Mucosa of stomach (tissue), 1 donor: Measurements from ENCODE around the gene IL36RN.
"Not testable (repeated sequence)": the region's sequence is repeated elsewhere in the genome, so short reads cannot be mapped to it uniquely, and the experiment has no call there.

Source experiments
- H3K27me3 ChIP-seq: one replicate; pipeline ENCODE4 v1.7.0; 2013; ENCODE audit warnings: mild to moderate bottlenecking, low read length; ENCODE audit not compliant: control insufficient read depth, insufficient read depth
- H3K36me3 ChIP-seq: one replicate; pipeline ENCODE4 v1.7.0; 2013; ENCODE audit warnings: low read length; ENCODE audit not compliant: control insufficient read depth, insufficient read depth
- H3K4me1 ChIP-seq: one replicate; pipeline ENCODE4 v1.7.0; 2013; ENCODE audit warnings: mild to moderate bottlenecking, low read length; ENCODE audit not compliant: control insufficient read depth, insufficient read depth
- H3K4me3 ChIP-seq: one replicate; pipeline ENCODE4 v1.7.0; 2013; ENCODE audit warnings: low read length
- H3K9ac ChIP-seq: one replicate; pipeline ENCODE4 v1.7.0; 2013; ENCODE audit warnings: mild to moderate bottlenecking, low read length, moderate library complexity
- H3K9me3 ChIP-seq: one replicate; pipeline ENCODE4 v1.7.0; 2013; ENCODE audit warnings: mild to moderate bottlenecking, low read length, moderate library complexity; ENCODE audit not compliant: control insufficient read depth
- donor health status: Pancreatic carcinoma.

IL36RN gene

DNA sequence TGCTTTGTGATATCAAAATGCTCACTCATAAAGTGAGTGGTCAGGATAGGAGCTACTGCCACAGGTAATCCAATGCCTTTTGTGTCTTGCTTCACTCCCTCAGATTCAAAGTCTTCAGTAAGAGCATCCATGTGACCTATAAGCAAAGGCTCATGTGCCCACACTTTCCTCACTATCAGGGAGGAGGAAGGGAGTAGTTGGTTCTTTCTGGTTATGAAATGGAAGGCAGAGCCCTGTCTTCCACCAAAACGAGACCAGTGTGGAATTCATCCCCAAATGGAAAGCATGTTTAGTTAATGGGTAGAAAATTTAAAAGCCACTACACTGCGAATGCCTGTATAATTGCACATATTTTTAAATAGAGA is 34.6 kb downstream of the IL36RN start:
- no peaks in the 10 kb centered on the region for H3K9me3 ChIP-seq
- no peak overlapping the region for H3K9ac ChIP-seq
- H3K4me3 ChIP-seq = no peak overlapping the region
- H3K27me3 ChIP-seq = no peaks in the 10 kb centered on the region
- H3K36me3 ChIP-seq = no peaks in the 10 kb centered on the region
- H3K4me1 ChIP-seq = peaks cover 6% of the 10 kb centered on the region

DNA sequence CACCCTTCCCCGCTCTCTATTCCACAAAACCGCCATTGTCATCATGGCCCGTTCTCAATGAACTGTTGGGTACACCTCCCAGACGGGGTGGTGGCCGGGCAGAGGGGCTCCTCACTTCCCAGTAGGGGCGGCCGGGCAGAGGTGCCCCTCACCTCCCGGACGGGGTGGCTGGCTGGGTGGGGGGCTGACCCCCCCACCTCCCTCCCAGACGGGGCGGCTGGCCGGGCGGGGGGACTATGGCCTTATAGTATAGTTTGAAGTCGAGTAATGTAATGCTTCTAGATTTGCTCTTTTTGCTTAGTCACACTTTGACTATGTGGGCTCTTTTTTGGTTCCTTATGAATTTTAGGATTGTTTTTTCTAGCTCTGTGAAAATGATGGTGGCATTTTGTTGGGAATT is 37.3 kb downstream of the IL36RN start:
- H3K9me3 ChIP-seq, H3K9ac ChIP-seq, H3K4me3 ChIP-seq, H3K27me3 ChIP-seq, H3K36me3 ChIP-seq, H3K4me1 ChIP-seq: not testable (repeated sequence)

DNA sequence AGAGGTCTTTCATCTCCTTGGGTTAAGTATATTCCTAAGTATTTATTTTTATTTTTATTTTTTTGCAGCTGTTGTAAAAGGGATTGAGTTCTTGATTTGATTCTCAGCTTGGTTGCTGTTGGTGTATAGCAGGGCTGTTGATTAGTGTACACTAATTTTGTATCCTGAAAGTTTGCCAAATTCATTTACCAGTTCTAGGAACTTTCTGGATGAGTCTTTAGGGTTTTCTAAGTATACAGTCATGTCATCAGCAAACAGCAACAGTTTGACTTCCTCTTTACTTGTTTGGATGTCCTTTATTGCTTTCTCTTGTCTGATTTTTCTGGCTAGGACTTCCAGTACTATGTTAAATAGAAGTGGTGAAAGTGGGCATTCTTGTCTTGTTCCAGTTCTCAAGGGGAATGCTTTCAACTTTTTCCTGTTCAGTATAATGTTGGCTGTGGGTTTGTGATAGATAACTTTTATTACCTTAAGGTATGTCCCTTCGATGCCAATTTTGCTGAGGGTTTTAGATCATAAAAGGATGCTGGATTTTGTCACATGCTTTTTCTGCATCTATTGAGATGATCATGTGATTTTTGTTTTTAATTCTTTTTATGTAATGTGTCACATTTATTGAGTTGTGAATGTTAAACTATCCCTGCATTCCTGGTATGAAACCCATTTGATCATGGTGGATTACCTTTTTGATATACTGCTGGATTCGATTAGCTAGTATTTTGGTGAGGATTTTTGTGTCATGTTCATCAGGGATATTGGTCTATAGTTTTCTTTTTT is 38.0 kb downstream of the IL36RN start:
- not testable (repeated sequence) for H3K9ac ChIP-seq, H3K4me1 ChIP-seq, H3K4me3 ChIP-seq, H3K36me3 ChIP-seq, H3K27me3 ChIP-seq, H3K9me3 ChIP-seq

DNA sequence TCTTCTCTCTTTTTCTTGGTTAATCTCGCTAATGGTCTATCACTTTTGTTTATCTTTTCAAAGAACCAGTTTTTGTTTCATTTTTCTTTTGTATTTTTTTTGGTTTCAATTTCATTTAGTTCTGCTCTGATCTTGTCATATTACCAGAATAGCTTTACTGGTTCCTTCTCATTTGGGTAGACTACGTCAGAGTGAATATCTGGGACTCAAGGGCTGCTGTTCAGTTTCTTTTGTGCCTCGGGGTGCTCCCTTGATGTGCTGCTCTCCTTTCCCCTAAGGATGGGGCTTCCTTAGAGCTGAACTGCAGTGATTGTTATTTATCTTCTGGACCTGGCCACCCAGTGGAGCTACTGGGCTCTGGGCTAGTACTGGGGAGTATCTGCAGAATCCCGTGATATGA is 39.0 kb downstream of the IL36RN start:
- Histone ChIP-seq H3K4me3 (no peak overlapping the region), H3K9me3 (no peaks in the 10 kb centered on the region), H3K27me3 (no peaks in the 10 kb centered on the region), H3K36me3 (no peaks in the 10 kb centered on the region), H3K9ac (no peak overlapping the region), H3K4me1 (peaks cover 6% of the 10 kb centered on the region)

DNA sequence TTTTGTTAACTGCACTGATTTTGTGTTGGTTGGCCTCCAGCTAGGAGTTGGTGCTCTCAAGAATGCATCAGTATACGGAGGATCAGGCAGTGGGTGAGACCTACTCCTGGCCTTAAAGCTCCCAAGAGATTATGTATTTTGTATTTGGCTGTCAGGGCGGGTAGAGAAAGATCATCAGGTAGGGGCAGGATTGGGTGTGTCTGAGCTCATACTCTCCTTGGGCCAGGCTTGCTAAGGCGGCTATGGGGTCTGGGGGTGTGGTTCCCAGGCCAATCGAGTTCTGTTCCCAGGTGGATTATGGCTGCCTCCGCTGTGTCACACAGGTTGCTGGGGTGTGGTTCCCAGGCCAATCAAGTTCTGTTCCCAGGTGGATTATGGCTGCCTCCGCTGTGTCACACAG is 39.5 kb downstream of the IL36RN start:
- Histone ChIP-seq H3K9me3 (no peaks in the 10 kb centered on the region), H3K9ac (no peak overlapping the region), H3K4me3 (no peak overlapping the region), H3K36me3 (no peaks in the 10 kb centered on the region), H3K27me3 (no peaks in the 10 kb centered on the region), H3K4me1 (peaks cover 6% of the 10 kb centered on the region)

DNA sequence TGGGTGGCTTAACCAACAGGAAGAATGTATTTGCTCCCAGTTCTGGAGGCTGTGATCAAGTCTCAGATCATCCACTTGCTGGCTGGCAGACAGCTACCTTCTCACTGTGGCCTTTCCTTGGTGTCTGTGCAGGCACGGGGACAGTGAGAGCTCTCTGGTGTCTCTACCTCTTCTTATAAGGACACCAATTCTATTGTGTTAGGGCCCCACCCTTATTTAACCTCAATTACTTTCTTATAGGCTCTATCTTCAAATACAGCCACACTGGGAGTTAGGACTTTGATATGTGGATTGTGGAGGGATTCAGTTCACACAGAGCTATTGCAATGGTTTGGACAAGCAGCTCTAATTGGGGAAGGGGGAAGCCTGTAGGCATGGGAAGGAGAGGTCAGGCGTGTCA is 43.1 kb downstream of the IL36RN start:
- no peak overlapping the region for H3K4me3 ChIP-seq
- peaks cover 6% of the 10 kb centered on the region for H3K4me1 ChIP-seq
- H3K36me3 ChIP-seq = no peaks in the 10 kb centered on the region
- H3K9ac ChIP-seq = no peak overlapping the region
- H3K27me3 ChIP-seq = no peaks in the 10 kb centered on the region
- H3K9me3 ChIP-seq = no peaks in the 10 kb centered on the region

- Histone ChIP-seq H3K4me3 (no peak overlapping the region), H3K27me3 (no peaks in the 10 kb centered on the region), H3K36me3 (no peaks in the 10 kb centered on the region), H3K9me3 (no peaks in the 10 kb centered on the region), H3K9ac (no peak overlapping the region), H3K4me1 (peaks cover under 1% of the 10 kb centered on the region)
These were observed 44.3 kb downstream of the IL36RN start for GRCh38 chr2:113103277-113103676.

GRCh38 chr2:113104054-113104611 is 45.1 kb downstream of the IL36RN start:
- Histone ChIP-seq H3K27me3 (no peaks in the 10 kb centered on the region), H3K9ac (no peak overlapping the region), H3K9me3 (no peaks in the 10 kb centered on the region), H3K4me1 (no peaks in the 10 kb centered on the region), H3K4me3 (no peak overlapping the region), H3K36me3 (no peaks in the 10 kb centered on the region)

- Histone ChIP-seq H3K4me3 (no peak overlapping the region), H3K9ac (no peak overlapping the region), H3K4me1 (no peaks in the 10 kb centered on the region), H3K36me3 (no peaks in the 10 kb centered on the region), H3K9me3 (no peaks in the 10 kb centered on the region), H3K27me3 (no peaks in the 10 kb centered on the region)
These were observed 46.2 kb downstream of the IL36RN start for GRCh38 chr2:113105047-113105785.

DNA sequence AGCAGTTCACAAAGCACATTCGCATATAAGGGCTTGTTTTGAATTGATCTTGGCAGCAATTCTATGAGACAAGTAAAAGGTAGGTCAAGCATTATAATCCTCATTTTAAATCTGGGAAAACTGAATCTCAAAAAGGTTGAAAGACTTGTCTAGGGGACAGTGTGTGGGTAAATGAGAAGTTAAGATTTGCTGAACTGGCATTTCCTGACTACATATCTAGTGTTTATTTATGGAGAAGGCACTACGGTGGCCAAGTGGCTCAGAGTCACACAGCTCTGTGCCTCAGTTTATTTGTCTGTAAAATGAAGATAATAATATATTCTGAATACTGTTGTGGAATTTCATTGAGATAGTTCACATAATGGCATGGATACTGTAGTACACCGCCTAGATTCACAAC is 52.1 kb downstream of the IL36RN start:
- no peak overlapping the region for H3K4me3 ChIP-seq
- no peaks in the 10 kb centered on the region for H3K9me3 ChIP-seq
- H3K36me3 ChIP-seq = no peaks in the 10 kb centered on the region
- H3K4me1 ChIP-seq = peaks cover 16% of the 10 kb centered on the region
- H3K27me3 ChIP-seq = no peaks in the 10 kb centered on the region
- H3K9ac ChIP-seq = no peak overlapping the region

DNA sequence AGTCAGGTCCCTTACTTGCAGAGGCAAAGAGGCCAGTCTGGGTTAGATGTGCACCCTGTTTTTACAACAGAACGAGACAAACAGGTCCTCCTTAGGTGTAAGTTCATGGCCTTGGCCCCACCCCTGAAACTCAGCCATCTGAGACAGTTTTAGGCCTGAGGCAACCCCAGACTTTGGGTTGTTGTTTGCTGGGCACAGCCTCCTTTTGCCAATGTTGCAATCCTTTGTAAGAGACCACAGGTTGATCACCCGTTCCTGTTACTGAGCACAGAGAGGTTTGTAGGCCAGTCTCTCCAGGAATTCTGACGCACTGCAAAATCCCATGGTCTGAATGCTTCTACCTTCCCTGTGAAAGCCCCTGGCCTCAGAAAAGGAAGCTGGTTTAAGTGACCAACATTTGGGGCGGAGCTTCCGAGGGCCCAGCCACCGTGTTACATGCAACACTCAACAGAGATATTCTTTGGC is 52.9 kb downstream of the IL36RN start:
- Histone ChIP-seq H3K9me3 (no peaks in the 10 kb centered on the region), H3K36me3 (no peaks in the 10 kb centered on the region), H3K4me1 (peaks cover 23% of the 10 kb centered on the region), H3K9ac (no peak overlapping the region), H3K4me3 (no peak overlapping the region), H3K27me3 (no peaks in the 10 kb centered on the region)

GRCh38 chr2:113112441-113112840 is 53.4 kb downstream of the IL36RN start:
- no peaks in the 10 kb centered on the region for H3K27me3 ChIP-seq
- no peaks in the 10 kb centered on the region for H3K9me3 ChIP-seq
- peaks cover 29% of the 10 kb centered on the region for H3K4me1 ChIP-seq
- no peak overlapping the region for H3K4me3 ChIP-seq
- H3K36me3 ChIP-seq = no peaks in the 10 kb centered on the region
- no peak overlapping the region for H3K9ac ChIP-seq
